ENCODE data around the gene KLF9.
"Not testable (repeated sequence)": the region's sequence is repeated elsewhere in the genome, so short reads cannot be mapped to it uniquely, and the experiment has no call there.

Gene KLF9

GRCh38 chr9:70406434-70406862 is 8.0 kb downstream of the KLF9 start:
- no peak for DNase-seq (ENCODE audit: low read depth)
- H3K4me3 ChIP-seq (ENCODE audit: low read depth, low read length), result no peak overlapping the region
- no peak for TF ChIP-seq CTCF (IDR thresholded peaks at IDR 0.05; ENCODE audit: control insufficient read depth, extremely low read depth, insufficient read depth)

GRCh38 chr9:70405808-70406433 is 8.5 kb downstream of the KLF9 start:
- TF ChIP-seq CTCF (IDR thresholded peaks at IDR 0.05; ENCODE audit: control insufficient read depth, extremely low read depth, insufficient read depth), result no peak
- no peak overlapping the region for H3K4me3 ChIP-seq (ENCODE audit: low read depth, low read length)
- DNase-seq (ENCODE audit: low read depth), result no peak

GRCh38 chr9:70404261-70404660 is 10.2 kb downstream of the KLF9 start:
- TF ChIP-seq CTCF (IDR thresholded peaks at IDR 0.05; ENCODE audit: control insufficient read depth, extremely low read depth, insufficient read depth), result no peak
- H3K4me3 ChIP-seq (ENCODE audit: low read depth, low read length), result no peak overlapping the region
- no peak for DNase-seq (ENCODE audit: low read depth)

GRCh38 chr9:70403618-70404025 is 10.8 kb downstream of the KLF9 start:
- H3K4me3 ChIP-seq (ENCODE audit: low read depth, low read length), result no peak overlapping the region
- DNase-seq (ENCODE audit: low read depth), result no peak
- no peak for TF ChIP-seq CTCF (IDR thresholded peaks at IDR 0.05; ENCODE audit: control insufficient read depth, extremely low read depth, insufficient read depth)

GRCh38 chr9:70403166-70403565 is 11.3 kb downstream of the KLF9 start:
- no peak overlapping the region for H3K4me3 ChIP-seq (ENCODE audit: low read depth, low read length)
- TF ChIP-seq CTCF (IDR thresholded peaks at IDR 0.05; ENCODE audit: control insufficient read depth, extremely low read depth, insufficient read depth), result no peak
- DNase-seq (ENCODE audit: low read depth), result no peak

GRCh38 chr9:70402213-70402612 is 12.2 kb downstream of the KLF9 start:
- H3K4me3 ChIP-seq (ENCODE audit: low read depth, low read length), result no peak overlapping the region
- DNase-seq (ENCODE audit: low read depth), result no peak
- TF ChIP-seq CTCF (IDR thresholded peaks at IDR 0.05; ENCODE audit: control insufficient read depth, extremely low read depth, insufficient read depth), result no peak

- not testable (repeated sequence) for DNase-seq (ENCODE audit: low read depth); H3K4me3 ChIP-seq (ENCODE audit: low read depth, low read length)
Observed at GRCh38 chr9:70401241-70401640, 13.2 kb downstream of the KLF9 start.
